Caco-2 (cell line): Measurements from ENCODE around the gene CRABP1. TPM values are rescaled to one million over a fixed set of nuclear protein-coding genes. Genes with fewer than 3 reads are reported as not detected.

ENCODE experiments used
- BruUV-seq: library from RNA; stranded (reverse); fragments of 400-500 nt; replicated peaks from 2 replicates; lab custom pipeline; 2021; lab: Mats Ljungman, UMichigan
- CTCF ChIA-PET: fragments of 300-600 bp; sonication (Branson Sonifier 250); formaldehyde crosslinking; loops from one replicate; lab custom pipeline; 2022; ENCODE audit warnings: antibody characterized with exemption; lab: Charles Lee
- POLR2A ChIA-PET: fragments of 300-600 bp; sonication (Branson Sonifier 250); formaldehyde crosslinking; loops from one replicate; lab custom pipeline; 2022; ENCODE audit warnings: antibody characterized with exemption; lab: Charles Lee
- DNase-seq, 2 experiments: peaks; one replicate each; pipeline versions ENCODE4 v3.0.0 to v3.0.0-alpha.2; 2020 to 2022
- H3K27me3 ChIP-seq: replicated peaks from 2 replicates; pipeline ENCODE4 v1.6.0; 2011; ENCODE audit warnings: low read length; ENCODE audit not compliant: control insufficient read depth, insufficient read depth
- H3K36me3 ChIP-seq: 2 replicates; pipeline ENCODE4 v1.5.1; 2011; ENCODE audit warnings: low read length; ENCODE audit not compliant: control insufficient read depth, insufficient read depth
- H3K4me1 ChIP-seq: fragments of 250-450 bp; sonication (Bioruptor Pico); 2 replicates; pipeline ENCODE4 v1.5.1; 2020; ENCODE audit warnings: mild to moderate bottlenecking
- H3K4me3 ChIP-seq: 2 replicates; pipeline ENCODE4 v1.5.1; 2011; ENCODE audit warnings: low read depth, mild to moderate bottlenecking, control low read depth, low read length
- H3K9me3 ChIP-seq: fragments of 250-450 bp; sonication (Bioruptor Pico); 2 replicates; pipeline ENCODE4 v1.5.1; 2020; ENCODE audit warnings: mild to moderate bottlenecking, moderate library complexity
- H3K27ac Mint-ChIP-seq: one replicate; pipeline ENCODE4 v1.8.0; 2022; ENCODE audit warnings: mixed read lengths; ENCODE audit not compliant: unreplicated experiment
- H3K27me3 Mint-ChIP-seq: one replicate; pipeline ENCODE4 v1.8.0; 2022; ENCODE audit warnings: mixed read lengths; ENCODE audit not compliant: insufficient read depth, unreplicated experiment
- H3K36me3 Mint-ChIP-seq: one replicate; pipeline ENCODE4 v1.8.0; 2022; ENCODE audit warnings: mild to moderate bottlenecking, mixed read lengths; ENCODE audit not compliant: insufficient read depth, unreplicated experiment
- H3K4me1 Mint-ChIP-seq: one replicate; pipeline ENCODE4 v1.8.0; 2022; ENCODE audit warnings: low read depth, mixed read lengths; ENCODE audit not compliant: unreplicated experiment
- H3K4me3 Mint-ChIP-seq: one replicate; pipeline ENCODE4 v1.8.0; 2022; ENCODE audit warnings: mild to moderate bottlenecking, moderate library complexity, mixed read lengths; ENCODE audit not compliant: unreplicated experiment
- H3K9me3 Mint-ChIP-seq: one replicate; pipeline ENCODE4 v1.8.0; 2022; ENCODE audit warnings: mixed read lengths; ENCODE audit not compliant: unreplicated experiment
- intact Hi-C: fragments of 100-400 bp; cut with micrococcal nuclease; formaldehyde crosslinking; loops from one replicate; pipeline ENCODE4 v1.10.0; 2022; ENCODE audit not compliant: unreplicated experiment
- total RNA-seq: library from RNA; stranded (reverse); gene quantifications from 2 replicates; pipeline ENCODE4 v1.2.3, GENCODE V29; 2022
- TF ChIP-seq, protein P1 (sequence below), 2 experiments: fragments of 200-600 bp in 1 of 2; IDR thresholded peaks; 1 replicate in 1 of 2; 2 replicates in 1 of 2; pipeline versions ENCODE4 v1.5.1 to v1.8.0; 2011 to 2022; ENCODE audit warnings: antibody characterized with exemption in 1 of 2, control low read depth in 1 of 2, inconsistent platforms in 1 of 2, low read depth in 1 of 2, low read length in 1 of 2, mild to moderate bottlenecking in 1 of 2, moderate library complexity in 1 of 2; ENCODE audit not compliant: insufficient read depth in 1 of 2, severe bottlenecking in 1 of 2, unreplicated experiment in 1 of 2

Gene CRABP1
- total RNA-seq, 1 experiment from 2014 or later, result 113 TPM

DNA sequence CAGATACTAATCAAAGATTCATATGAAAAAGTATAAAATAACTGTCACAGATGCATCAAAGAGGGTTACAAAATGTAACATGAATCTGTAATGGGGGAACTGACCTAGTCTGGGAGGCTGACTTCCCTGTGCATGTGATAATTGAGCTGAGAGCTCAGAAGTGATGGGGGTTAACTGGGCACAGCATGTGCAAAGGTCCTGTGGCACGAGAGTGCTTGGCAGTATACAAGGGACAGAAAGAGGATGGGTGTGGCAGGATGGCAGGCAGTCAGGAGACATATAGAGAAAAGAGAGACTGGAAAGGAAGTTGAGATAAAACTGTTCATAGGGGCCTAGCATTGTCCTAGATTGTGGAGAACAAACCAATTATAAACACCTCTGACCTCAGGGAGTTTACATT, 50.1 kb downstream of the CRABP1 start:
- H3K4me1 Mint-ChIP-seq, result no peaks in the 10 kb centered on the region
- CTCF ChIA-PET, result no interaction called here
- Histone ChIP-seq H3K27me3 (no peaks in the 10 kb centered on the region), H3K36me3 (no peaks in the 10 kb centered on the region), H3K4me3 (no peak overlapping the region), H3K4me1 (peaks cover 8% of the 10 kb centered on the region; the same call in 1 of the 2 replicates), H3K9me3 (no peaks in the 10 kb centered on the region)
- no peak overlapping the region for H3K27ac Mint-ChIP-seq
- no peak for DNase-seq
- H3K27me3 Mint-ChIP-seq, result no peaks in the 10 kb centered on the region
- no TSS peak for BruUV-seq
- TF ChIP-seq, protein P1, sequence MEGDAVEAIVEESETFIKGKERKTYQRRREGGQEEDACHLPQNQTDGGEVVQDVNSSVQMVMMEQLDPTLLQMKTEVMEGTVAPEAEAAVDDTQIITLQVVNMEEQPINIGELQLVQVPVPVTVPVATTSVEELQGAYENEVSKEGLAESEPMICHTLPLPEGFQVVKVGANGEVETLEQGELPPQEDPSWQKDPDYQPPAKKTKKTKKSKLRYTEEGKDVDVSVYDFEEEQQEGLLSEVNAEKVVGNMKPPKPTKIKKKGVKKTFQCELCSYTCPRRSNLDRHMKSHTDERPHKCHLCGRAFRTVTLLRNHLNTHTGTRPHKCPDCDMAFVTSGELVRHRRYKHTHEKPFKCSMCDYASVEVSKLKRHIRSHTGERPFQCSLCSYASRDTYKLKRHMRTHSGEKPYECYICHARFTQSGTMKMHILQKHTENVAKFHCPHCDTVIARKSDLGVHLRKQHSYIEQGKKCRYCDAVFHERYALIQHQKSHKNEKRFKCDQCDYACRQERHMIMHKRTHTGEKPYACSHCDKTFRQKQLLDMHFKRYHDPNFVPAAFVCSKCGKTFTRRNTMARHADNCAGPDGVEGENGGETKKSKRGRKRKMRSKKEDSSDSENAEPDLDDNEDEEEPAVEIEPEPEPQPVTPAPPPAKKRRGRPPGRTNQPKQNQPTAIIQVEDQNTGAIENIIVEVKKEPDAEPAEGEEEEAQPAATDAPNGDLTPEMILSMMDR (IDR thresholded peaks at IDR 0.05; ENCODE audit: insufficient read depth in 1 of 2, low read depth in 1 of 2, low read length in 1 of 2, severe bottlenecking in 1 of 2, unreplicated experiment in 1 of 2), result no peak
- H3K4me3 Mint-ChIP-seq, result no peak overlapping the region
- no peaks in the 10 kb centered on the region for H3K9me3 Mint-ChIP-seq
- H3K36me3 Mint-ChIP-seq, result no peaks in the 10 kb centered on the region
- intact Hi-C loops, result no loop called here
- POLR2A ChIA-PET, result no interaction called here

- no TSS peak for BruUV-seq
- Mint-ChIP-seq H3K36me3 (no peaks in the 10 kb centered on the region), H3K4me1 (no peaks in the 10 kb centered on the region), H3K4me3 (no peak overlapping the region), H3K27me3 (no peaks in the 10 kb centered on the region), H3K27ac (no peak overlapping the region), H3K9me3 (no peaks in the 10 kb centered on the region)
- CTCF ChIA-PET, result no interaction called here
- peaks cover 8% of the 10 kb centered on the region; the same call in 1 of the 2 replicates for H3K4me1 ChIP-seq
- no peaks in the 10 kb centered on the region for H3K27me3 ChIP-seq
- DNase-seq, result no peak
- no peak overlapping the region for H3K4me3 ChIP-seq
- TF ChIP-seq, protein P1 (IDR thresholded peaks at IDR 0.05; ENCODE audit: insufficient read depth in 1 of 2, low read depth in 1 of 2, low read length in 1 of 2, severe bottlenecking in 1 of 2, unreplicated experiment in 1 of 2), result no peak
- POLR2A ChIA-PET, result no interaction called here
- H3K36me3 ChIP-seq, result no peaks in the 10 kb centered on the region
- H3K9me3 ChIP-seq, result no peaks in the 10 kb centered on the region
- intact Hi-C loops, result no loop called here
Observed at GRCh38 chr15:78390826-78391225, 50.7 kb downstream of the CRABP1 start.

DNA sequence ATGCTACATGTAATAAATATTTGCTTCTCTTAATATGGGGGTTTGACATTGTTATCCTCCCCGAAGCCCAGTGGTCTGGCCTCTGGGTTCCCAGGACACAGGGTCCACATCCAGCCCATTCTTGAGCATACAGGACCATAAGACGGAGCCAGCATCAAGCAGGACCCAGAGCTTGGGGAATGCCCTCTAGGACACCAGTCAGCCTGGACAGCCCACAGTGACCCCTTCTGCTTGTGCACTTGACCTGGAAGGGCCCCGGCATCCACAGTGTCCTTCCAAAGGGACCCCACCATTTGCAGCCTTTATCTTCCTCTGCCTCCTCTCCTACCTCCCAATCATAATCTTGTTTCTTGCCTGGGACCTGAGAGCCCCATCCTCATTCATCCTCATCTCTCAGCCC, 51.6 kb downstream of the CRABP1 start:
- Histone ChIP-seq H3K27me3 (no peaks in the 10 kb centered on the region), H3K36me3 (no peaks in the 10 kb centered on the region), H3K9me3 (no peaks in the 10 kb centered on the region), H3K4me1 (peaks cover 8% of the 10 kb centered on the region; the same call in 1 of the 2 replicates), H3K4me3 (no peak overlapping the region)
- Mint-ChIP-seq H3K9me3 (no peaks in the 10 kb centered on the region), H3K27me3 (no peaks in the 10 kb centered on the region), H3K4me1 (no peaks in the 10 kb centered on the region), H3K27ac (no peak overlapping the region), H3K4me3 (no peak overlapping the region), H3K36me3 (no peaks in the 10 kb centered on the region)
- intact Hi-C loops, result no loop called here
- no TSS peak for BruUV-seq
- ChIA-PET POLR2A (no interaction called here), CTCF (no interaction called here)
- DNase-seq, result no peak
- TF ChIP-seq, protein P1 (IDR thresholded peaks at IDR 0.05; ENCODE audit: insufficient read depth in 1 of 2, low read depth in 1 of 2, low read length in 1 of 2, severe bottlenecking in 1 of 2, unreplicated experiment in 1 of 2), result no peak
